WERI-Rb-1 (cell line): ENCODE data around the gene CCDC149.
A peak's percentile ranks its signal among the peaks of the same experiment; 100 is the strongest.

Experiments
- DNase-seq: peaks from one replicate; pipeline ENCODE4 v3.0.0-alpha.2; 2020
- H3K27ac ChIP-seq: fragments of 250-450 bp; sonication (Bioruptor Pico); 2 replicates; pipeline ENCODE4 v1.5.1; 2020; ENCODE audit warnings: mild to moderate bottlenecking, moderate library complexity
- H3K27me3 ChIP-seq: fragments of 250-450 bp; sonication (Bioruptor Pico); 2 replicates; pipeline ENCODE4 v1.5.1; 2021; ENCODE audit warnings: mild to moderate bottlenecking, low read depth, moderate library complexity; ENCODE audit not compliant: insufficient read depth, severe bottlenecking
- H3K36me3 ChIP-seq: fragments of 250-450 bp; sonication (Bioruptor Pico); 2 replicates; pipeline ENCODE4 v1.5.1; 2020; ENCODE audit warnings: mild to moderate bottlenecking, moderate library complexity
- H3K4me3 ChIP-seq: 2 replicates; pipeline ENCODE4 v1.5.1; 2011; ENCODE audit warnings: low read depth, mild to moderate bottlenecking, control low read depth, low read length
- H3K9me3 ChIP-seq: fragments of 250-450 bp; sonication (Bioruptor Pico); 2 replicates; pipeline ENCODE4 v1.5.1; 2021; ENCODE audit warnings: mild to moderate bottlenecking, moderate library complexity; ENCODE audit not compliant: severe bottlenecking
- TF ChIP-seq, protein P1 (sequence below): IDR thresholded peaks from 2 replicates; pipeline ENCODE4 v1.5.1; 2011; ENCODE audit warnings: low read depth, mild to moderate bottlenecking, control low read depth, inconsistent platforms, low read length

Gene CCDC149

DNA sequence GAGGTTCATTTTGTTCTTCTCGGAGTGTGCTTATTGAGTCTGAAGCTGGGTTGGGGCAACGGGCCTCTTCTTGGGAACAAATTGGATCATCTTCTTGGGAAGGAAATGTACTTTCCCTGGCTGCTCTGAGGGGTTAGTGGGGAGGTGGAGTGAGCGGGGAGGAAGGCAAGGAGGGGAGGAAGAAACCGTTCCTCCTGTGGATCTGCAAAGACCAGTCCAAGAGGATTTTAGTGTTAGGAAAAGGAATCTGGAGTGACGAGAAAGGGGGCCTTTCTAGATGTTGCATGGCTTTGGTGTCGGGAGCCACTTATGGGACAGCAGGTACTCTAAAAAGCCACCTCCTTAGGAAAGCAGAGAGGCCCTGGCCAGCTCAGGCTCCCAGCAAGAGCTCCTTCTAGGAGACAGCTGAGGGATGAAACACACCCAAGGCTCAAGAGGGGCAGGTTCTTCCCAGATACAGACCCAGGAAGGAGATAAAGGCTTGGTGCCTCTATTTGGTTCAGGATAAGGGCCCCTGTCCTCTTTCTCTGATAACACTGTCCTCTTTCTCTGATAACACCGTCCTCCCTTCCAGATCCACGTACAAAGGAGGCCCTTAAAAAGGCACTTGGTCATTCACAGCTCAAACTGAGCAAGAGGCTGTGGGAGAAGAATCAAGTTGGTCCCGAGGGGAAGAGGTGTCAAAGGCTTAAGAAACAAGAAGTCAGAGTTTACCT, 117.0 kb downstream of the CCDC149 start:
- Histone ChIP-seq H3K27me3 (no peaks in the 10 kb centered on the region), H3K27ac (no peak overlapping the region), H3K4me3 (no peak overlapping the region), H3K9me3 (no peaks in the 10 kb centered on the region), H3K36me3 (no peaks in the 10 kb centered on the region)
- DNase-seq, result no peak
- TF ChIP-seq, protein P1, sequence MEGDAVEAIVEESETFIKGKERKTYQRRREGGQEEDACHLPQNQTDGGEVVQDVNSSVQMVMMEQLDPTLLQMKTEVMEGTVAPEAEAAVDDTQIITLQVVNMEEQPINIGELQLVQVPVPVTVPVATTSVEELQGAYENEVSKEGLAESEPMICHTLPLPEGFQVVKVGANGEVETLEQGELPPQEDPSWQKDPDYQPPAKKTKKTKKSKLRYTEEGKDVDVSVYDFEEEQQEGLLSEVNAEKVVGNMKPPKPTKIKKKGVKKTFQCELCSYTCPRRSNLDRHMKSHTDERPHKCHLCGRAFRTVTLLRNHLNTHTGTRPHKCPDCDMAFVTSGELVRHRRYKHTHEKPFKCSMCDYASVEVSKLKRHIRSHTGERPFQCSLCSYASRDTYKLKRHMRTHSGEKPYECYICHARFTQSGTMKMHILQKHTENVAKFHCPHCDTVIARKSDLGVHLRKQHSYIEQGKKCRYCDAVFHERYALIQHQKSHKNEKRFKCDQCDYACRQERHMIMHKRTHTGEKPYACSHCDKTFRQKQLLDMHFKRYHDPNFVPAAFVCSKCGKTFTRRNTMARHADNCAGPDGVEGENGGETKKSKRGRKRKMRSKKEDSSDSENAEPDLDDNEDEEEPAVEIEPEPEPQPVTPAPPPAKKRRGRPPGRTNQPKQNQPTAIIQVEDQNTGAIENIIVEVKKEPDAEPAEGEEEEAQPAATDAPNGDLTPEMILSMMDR, result no peak

DNA sequence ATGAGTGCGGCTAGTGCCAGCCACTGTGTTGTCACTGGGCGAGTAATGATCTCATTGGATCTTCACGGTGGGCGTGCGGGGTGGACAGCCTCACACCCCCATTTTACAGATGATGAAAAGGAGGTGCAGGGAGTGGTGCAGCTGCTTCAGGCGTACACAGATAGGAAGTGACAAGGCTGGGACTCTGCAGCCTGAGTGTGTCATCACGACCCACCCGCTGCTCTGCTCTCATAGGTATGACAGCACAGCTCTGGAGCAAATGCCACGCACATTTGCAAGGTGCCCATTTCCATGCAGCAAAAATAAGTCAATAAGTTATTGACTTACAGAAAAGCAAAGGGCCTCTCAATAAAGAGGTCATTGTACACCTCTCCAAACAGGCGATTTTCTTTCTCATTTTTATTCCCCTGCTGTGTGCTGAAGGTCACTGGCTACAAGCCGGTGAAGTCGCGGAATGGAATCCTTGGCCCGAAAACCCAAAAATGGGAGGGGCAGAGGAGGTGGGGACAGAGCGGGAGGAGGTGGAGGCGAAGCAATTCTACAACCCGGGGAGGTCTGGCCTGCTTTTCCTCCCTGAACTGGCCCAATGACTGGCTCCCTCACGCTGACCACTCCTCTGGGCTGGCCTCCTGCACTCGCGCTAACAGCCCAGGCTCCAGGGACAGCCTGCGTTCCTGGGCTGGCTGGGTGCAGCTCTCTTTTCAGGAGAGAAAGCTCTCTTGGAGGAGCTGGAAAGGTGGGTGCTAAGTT, 117.8 kb downstream of the CCDC149 start, which contains the start of gene SOD3:
Gene SOD3, plus strand, starts transcription at position 658 of the 750 bp plus-strand sequence. CDS start 3,949 bp downstream, outside the sequence.
- no peak for DNase-seq
- TF ChIP-seq, protein P1, result no peak
- Histone ChIP-seq H3K9me3 (no peaks in the 10 kb centered on the region), H3K27ac (no peak within 1 kb of the TSS), H3K27me3 (no peaks in the 10 kb centered on the region), H3K4me3 (no peak within 1 kb of the TSS), H3K36me3 (no peaks in the 10 kb centered on the region)

DNA sequence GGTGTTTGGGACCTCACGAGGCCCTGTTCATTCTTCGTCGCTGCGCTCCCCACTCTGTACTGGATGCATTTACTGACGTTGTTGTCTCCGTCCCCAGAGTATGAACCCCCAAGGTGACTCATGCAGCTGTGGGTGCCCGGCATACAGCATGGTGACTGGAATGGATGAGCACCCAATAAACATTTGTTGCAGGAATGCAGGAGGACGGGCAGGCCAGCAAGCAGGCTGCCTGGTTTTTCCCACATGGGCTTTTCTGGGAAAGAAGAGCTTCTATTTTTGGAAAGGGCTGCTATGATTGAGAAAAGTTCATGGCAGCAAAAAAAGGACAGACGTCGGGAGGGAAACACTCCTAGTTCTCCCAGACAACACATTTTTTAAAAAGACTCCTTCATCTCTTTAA, 118.4 kb downstream of the CCDC149 start:
- no peak overlapping the region for H3K4me3 ChIP-seq
- DNase-seq, result no peak
- TF ChIP-seq, protein P1, result no peak
- no peaks in the 10 kb centered on the region for H3K27me3 ChIP-seq
- no peaks in the 10 kb centered on the region for H3K36me3 ChIP-seq
- no peaks in the 10 kb centered on the region for H3K9me3 ChIP-seq
- H3K27ac ChIP-seq, result no peak overlapping the region

DNA sequence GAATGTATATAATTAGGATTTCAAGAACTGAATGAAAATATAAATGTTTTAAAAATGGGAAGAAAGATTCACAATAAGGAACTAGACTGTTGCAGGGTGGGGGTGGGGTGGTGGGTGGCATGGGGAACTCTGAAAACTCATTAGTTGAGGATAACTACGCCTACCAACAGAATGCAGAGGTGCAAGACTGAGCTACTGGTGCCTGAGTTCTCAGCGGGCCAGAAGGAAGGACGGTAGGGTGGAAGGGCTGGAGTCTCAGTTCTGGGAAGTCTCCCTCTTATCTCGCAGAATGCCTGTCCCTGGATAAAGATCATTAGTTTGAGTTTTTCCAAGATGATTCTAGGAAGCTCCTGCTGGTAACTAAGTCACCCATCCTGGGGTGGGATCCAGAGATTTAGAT, 118.8 kb downstream of the CCDC149 start:
- H3K4me3 ChIP-seq, result no peak overlapping the region

DNA sequence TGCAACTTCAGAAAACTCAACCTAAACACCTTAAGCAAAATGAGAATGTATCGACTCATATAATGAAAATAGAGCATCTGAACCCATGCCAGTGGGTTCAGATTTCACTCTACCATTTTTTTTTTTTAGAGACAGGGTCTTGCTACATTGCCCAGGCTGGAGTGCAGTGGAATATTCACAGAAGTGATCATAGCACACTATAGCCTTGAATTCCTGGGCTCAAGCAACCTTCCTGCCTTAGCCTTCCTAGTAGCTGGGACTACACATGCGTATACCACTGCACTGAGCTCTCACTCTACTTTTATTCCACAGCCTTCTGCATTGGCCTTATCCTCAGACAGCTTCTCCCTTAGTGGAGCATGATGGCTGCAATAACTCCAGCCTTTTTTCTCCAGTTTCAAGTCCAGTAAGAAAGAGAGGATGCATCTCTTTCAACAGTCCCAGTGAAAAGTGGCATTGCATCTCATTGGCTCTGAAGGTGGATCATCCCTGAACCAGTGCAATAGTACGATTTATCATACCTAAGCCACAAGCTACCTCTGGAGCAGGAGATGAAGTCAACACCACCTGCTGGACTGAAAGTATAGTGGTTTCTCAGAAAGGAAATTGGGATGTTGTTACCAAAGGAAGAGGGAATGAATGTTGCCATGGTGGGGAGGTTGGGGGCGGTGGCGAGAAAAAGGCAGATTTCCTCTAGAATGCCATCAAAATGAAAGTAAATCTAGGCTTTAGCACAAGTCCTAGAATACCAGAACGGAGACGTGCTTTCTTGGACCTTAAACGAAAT, 119.4 kb downstream of the CCDC149 start:
- H3K27ac ChIP-seq, result no peak overlapping the region
- no peaks in the 10 kb centered on the region for H3K27me3 ChIP-seq
- TF ChIP-seq, protein P1, result peak; percentile 62
- DNase-seq, result no peak
- H3K4me3 ChIP-seq, result no peak overlapping the region
- no peaks in the 10 kb centered on the region for H3K36me3 ChIP-seq
- H3K9me3 ChIP-seq, result no peaks in the 10 kb centered on the region

More for the DNA sequence above, 118.8 kb downstream of the CCDC149 start:
- Histone ChIP-seq H3K36me3 (no peaks in the 10 kb centered on the region), H3K27ac (no peak overlapping the region), H3K27me3 (no peaks in the 10 kb centered on the region), H3K9me3 (no peaks in the 10 kb centered on the region)
- TF ChIP-seq, protein P1, result no peak
- DNase-seq, result no peak
